GM18508 (cell line): ENCODE measurements around the gene LANCL3.
"Not testable (repeated sequence)": the region's sequence is repeated elsewhere in the genome, so short reads cannot be mapped to it uniquely, and the experiment has no call there.

Experiments
- ATAC-seq: cut with Tn5 transposase; IDR thresholded peaks from one replicate; pipeline ENCODE4 v1.9.1; 2021; ENCODE audit warnings: moderate number of reproducible peaks; ENCODE audit not compliant: insufficient read depth, unreplicated experiment

LANCL3 gene

GRCh38 chrX:37571426-37572107, at the start of gene LANCL3:
Gene LANCL3, plus strand, starts transcription at chrX:37571661. Its CDS starts 210 bp downstream, at chrX:37571871.
- not testable (repeated sequence) for ATAC-seq

- not testable (repeated sequence) for ATAC-seq
Observed at GRCh38 chrX:37523673-37524072, 47.8 kb upstream of the LANCL3 start.

- no peak for ATAC-seq
Observed at GRCh38 chrX:37541991-37542390, 29.5 kb upstream of the LANCL3 start.

- no peak for ATAC-seq
Observed at GRCh38 chrX:37542791-37543190, 28.7 kb upstream of the LANCL3 start.

- no peak for ATAC-seq
Observed at GRCh38 chrX:37543324-37543723, 28.1 kb upstream of the LANCL3 start.

- ATAC-seq = not testable (repeated sequence)
Observed at GRCh38 chrX:37544531-37544930, 26.9 kb upstream of the LANCL3 start.

- no peak for ATAC-seq
Observed at GRCh38 chrX:37545066-37545465, 26.4 kb upstream of the LANCL3 start.

- ATAC-seq = not testable (repeated sequence)
Observed at GRCh38 chrX:37549619-37550018, 21.8 kb upstream of the LANCL3 start.

GRCh38 chrX:37553476-37553875, 18.0 kb upstream of the LANCL3 start:
- ATAC-seq = no peak

- not testable (repeated sequence) for ATAC-seq
Observed at GRCh38 chrX:37565254-37565653, 6.2 kb upstream of the LANCL3 start.

GRCh38 chrX:37570349-37570748, 1.1 kb upstream of the LANCL3 start:
- ATAC-seq = not testable (repeated sequence)

GRCh38 chrX:37572108-37572587, 687 bp downstream of the LANCL3 start:
- not testable (repeated sequence) for ATAC-seq

- not testable (repeated sequence) for ATAC-seq
Observed at GRCh38 chrX:37573121-37573520, 1.7 kb downstream of the LANCL3 start.

- no peak for ATAC-seq
Observed at GRCh38 chrX:37578045-37578444, 6.6 kb downstream of the LANCL3 start.

GRCh38 chrX:37580080-37580479, 8.6 kb downstream of the LANCL3 start:
- ATAC-seq = no peak

GRCh38 chrX:37587337-37587736, 15.9 kb downstream of the LANCL3 start:
- not testable (repeated sequence) for ATAC-seq

- ATAC-seq = no peak
Observed at GRCh38 chrX:37590047-37590446, 18.6 kb downstream of the LANCL3 start.

- no peak for ATAC-seq
Observed at GRCh38 chrX:37594755-37595382, 23.4 kb downstream of the LANCL3 start.

GRCh38 chrX:37599729-37600128, 28.3 kb downstream of the LANCL3 start:
- no peak for ATAC-seq

- ATAC-seq = no peak
Observed at GRCh38 chrX:37603938-37604409, 32.5 kb downstream of the LANCL3 start.

GRCh38 chrX:37607243-37607642, 35.8 kb downstream of the LANCL3 start:
- ATAC-seq = no peak

GRCh38 chrX:37608156-37608555, 36.7 kb downstream of the LANCL3 start:
- no peak for ATAC-seq
